Ovary (tissue), 9 donors: ENCODE data around the gene SLC4A2. TPM values are rescaled to one million over a fixed set of nuclear protein-coding genes. Genes with fewer than 3 reads are reported as not detected.
A peak's percentile ranks its signal among the peaks of the same experiment; 100 is the strongest.

Experiments
- DNase-seq, 5 donors: peaks; one replicate each; pipeline ENCODE4 v3.0.0-alpha.2; 2019 to 2020
- H3K27ac ChIP-seq, 2 donors: fragments of 200-600 bp; one replicate each; pipeline versions ENCODE4 v1.5.1 to v1.8.0; 2019 to 2022
- H3K27me3 ChIP-seq: fragments of 200-600 bp; one replicate; pipeline ENCODE4 v1.8.0; 2022
- H3K36me3 ChIP-seq: fragments of 200-600 bp; sonication (generic); one replicate; pipeline ENCODE4 v1.5.1; 2019
- H3K4me1 ChIP-seq: one replicate; pipeline ENCODE4 v1.8.1; 2013; ENCODE audit warnings: mild to moderate bottlenecking, moderate library complexity; ENCODE audit not compliant: insufficient read depth
- H3K4me3 ChIP-seq: fragments of 200-600 bp; sonication (generic); one replicate; pipeline ENCODE4 v1.5.1; 2017
- H3K9me3 ChIP-seq, 2 donors: fragments of 200-600 bp in 1 of 2; sonication (generic) in 1 of 2; one replicate each; pipeline versions ENCODE4 v1.5.1 to v1.8.1; 2013 to 2019; ENCODE audit warnings: mild to moderate bottlenecking in 1 of 2, moderate library complexity in 1 of 2
- EP300 ChIP-seq: sonication (generic); formaldehyde crosslinking; IDR thresholded peaks from one replicate; pipeline ENCODE4 v1.6.1; 2017; ENCODE audit warnings: antibody characterized with exemption
- POLR2A ChIP-seq: fragments of 450-650 bp; IDR thresholded peaks from one replicate; pipeline ENCODE4 v1.6.1; 2017; ENCODE audit warnings: antibody characterized with exemption, mild to moderate bottlenecking, moderate library complexity
- WGBS, 3 donors: extraction: QIAGEN DNeasy Blood & Tissue Kit in 1 of 3; methylation state at CpG; one replicate each; pipeline versions ENCODE4 v1.1.5 to v1.1.7; 2013 to 2017; 5-methylcytosine and 5-hydroxymethylcytosine counted together
- intact Hi-C, 4 donors: fragments of 100-400 bp; cut with DNase I; formaldehyde crosslinking; loops; one replicate each; pipeline versions ENCODE4 v1.11.0 to v1.15.1; 2022 to 2023
- polyA plus RNA-seq, 2 donors: library from polyadenylated mRNA; stranded (reverse); fragments of 200-250 nt in 1 of 2; fragments of 350-450 nt in 1 of 2; fragmentation: Illumina TruSeq in 1 of 2; extraction: RNeasy Lipid Tissue Mini Kit (QIAGEN cat#74804) in 1 of 2; gene quantifications; one replicate each; pipeline ENCODE4 v1.2.3, GENCODE V29; 2013 to 2014
- total RNA-seq, 7 donors: library from RNA; depleted of rRNA in 2 of 7; stranded (reverse); fragments of >200 nt in 2 of 7; fragmentation: NEBNext Ultra II Directional in 3 of 7; extraction: Animal tissue kit (Norgen Biotek cat#: 25700) in 3 of 7; gene quantifications; one replicate each; pipeline versions ENCODE4 v1.1.0 to v1.2.4, GENCODE V29; 2016 to 2023
- TF ChIP-seq, protein P1 (sequence below), 3 donors: fragments of 450-650 bp in 2 of 3; fragments of 200-600 bp in 1 of 3; IDR thresholded peaks; one replicate each; pipeline versions ENCODE4 v1.5.1 to v1.8.0; 2016 to 2022; ENCODE audit warnings: antibody characterized with exemption in 3 of 3, mild to moderate bottlenecking in 1 of 3
- donor health status: DM: no; HTN: no; CAD: no; lungs with moderate emphysema.
- donor health status: DM: no; HTN: no; CAD: no.
- donor health status: Bipolar disorder and iron deficiency.
- donor health status: DM: yes; HTN: yes; CAD: no.
- donor health status: DM: no; HTN: no; CAD: no.
- donor health status: DM: yes; HTN: yes; CAD: no.

The SLC4A2 gene
- total and polyA plus RNA-seq, 9 donors = 10.5 to 127 (median 94.3) TPM

DNA sequence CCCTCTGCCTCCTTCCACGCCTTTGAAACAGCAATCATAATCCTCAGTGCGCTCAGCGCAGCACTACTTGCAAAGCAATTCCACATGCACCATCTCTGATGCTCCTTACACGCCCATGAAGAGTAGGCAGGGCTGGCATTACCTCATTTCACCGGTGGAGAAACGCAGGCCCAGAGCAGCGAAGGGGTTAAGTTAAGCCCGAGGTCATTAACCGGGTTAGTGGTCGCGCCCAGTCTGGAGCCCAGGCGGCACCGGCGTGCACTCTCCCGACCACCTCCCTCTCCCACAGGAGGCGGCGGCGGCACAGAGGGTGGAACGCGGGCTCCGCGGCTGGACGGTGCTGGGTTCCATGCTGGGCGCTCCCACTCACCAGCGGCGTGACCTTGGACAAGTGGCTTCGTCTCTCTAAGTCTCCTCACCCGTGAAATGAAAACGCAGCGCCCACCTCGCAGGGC lies 20.7 kb downstream of the SLC4A2 start:
- peak overlapping the region; percentile 78 for H3K4me3 ChIP-seq
- TF ChIP-seq POLR2A = no peak
- TF ChIP-seq, protein P1, sequence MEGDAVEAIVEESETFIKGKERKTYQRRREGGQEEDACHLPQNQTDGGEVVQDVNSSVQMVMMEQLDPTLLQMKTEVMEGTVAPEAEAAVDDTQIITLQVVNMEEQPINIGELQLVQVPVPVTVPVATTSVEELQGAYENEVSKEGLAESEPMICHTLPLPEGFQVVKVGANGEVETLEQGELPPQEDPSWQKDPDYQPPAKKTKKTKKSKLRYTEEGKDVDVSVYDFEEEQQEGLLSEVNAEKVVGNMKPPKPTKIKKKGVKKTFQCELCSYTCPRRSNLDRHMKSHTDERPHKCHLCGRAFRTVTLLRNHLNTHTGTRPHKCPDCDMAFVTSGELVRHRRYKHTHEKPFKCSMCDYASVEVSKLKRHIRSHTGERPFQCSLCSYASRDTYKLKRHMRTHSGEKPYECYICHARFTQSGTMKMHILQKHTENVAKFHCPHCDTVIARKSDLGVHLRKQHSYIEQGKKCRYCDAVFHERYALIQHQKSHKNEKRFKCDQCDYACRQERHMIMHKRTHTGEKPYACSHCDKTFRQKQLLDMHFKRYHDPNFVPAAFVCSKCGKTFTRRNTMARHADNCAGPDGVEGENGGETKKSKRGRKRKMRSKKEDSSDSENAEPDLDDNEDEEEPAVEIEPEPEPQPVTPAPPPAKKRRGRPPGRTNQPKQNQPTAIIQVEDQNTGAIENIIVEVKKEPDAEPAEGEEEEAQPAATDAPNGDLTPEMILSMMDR (IDR thresholded peaks at IDR 0.05) = no peak
- no peak for TF ChIP-seq EP300
- H3K4me1 ChIP-seq = peaks cover 25% of the 10 kb centered on the region
- intact Hi-C loops = no loop called here
- peak overlapping the region; percentile 85 to 88 for H3K27ac ChIP-seq
- peak in 1 of 5 donors; percentile 38 for DNase-seq
- no peaks in the 10 kb centered on the region for H3K9me3 ChIP-seq
- H3K36me3 ChIP-seq = no peaks in the 10 kb centered on the region
- H3K27me3 ChIP-seq = no peaks in the 10 kb centered on the region
- 1% methylated on average over 25 to 31 of the region's 31 CpGs for WGBS, 3 donors

DNA sequence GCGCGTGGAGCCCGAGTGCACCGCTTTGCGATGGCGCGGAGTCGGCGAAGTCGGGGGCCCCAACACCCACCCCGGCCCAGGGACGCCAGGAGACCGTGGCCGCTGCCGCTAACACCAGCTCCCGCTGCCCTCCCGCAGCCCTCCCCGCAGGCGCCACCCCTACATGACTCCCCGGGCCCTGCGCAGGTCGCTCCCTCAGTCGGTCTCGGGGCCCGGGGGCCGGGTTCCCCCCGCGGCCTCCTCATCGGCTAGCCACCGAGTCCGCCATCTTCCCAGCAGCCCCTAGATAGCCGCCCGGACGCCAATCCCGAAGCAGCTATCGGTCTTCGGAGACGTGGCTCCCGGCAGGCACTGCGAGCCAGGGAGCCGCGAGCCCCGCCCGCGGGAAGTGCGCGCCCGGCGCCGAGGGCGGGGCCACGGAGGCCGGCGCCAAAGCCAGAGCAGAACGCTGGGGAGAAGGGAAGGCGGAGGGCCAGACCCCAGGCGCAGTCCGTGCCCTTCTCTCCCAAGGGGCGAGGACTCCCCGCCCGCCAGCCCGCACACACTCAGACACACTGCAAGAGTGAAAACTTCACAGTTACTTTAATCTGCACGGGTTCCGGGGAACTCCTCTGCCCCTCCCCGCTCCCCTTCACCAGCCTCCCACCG lies 21.3 kb downstream of the SLC4A2 start, which contains the start of gene FASTK:
Gene FASTK (minus strand): TSS at position 288 of the 648 bp plus-strand sequence. CDS start 43 bp downstream, at position 245.
- WGBS, 3 donors = 1% methylated on average over 61 to 66 of the region's 66 CpGs
- intact Hi-C loops = no loop called here
- no peaks in the 10 kb centered on the region for H3K36me3 ChIP-seq
- peak within 1 kb of the TSS; percentile 78 for H3K4me3 ChIP-seq
- TF ChIP-seq POLR2A = peak; percentile 44
- TF ChIP-seq EP300 = no peak
- TF ChIP-seq, protein P1 (IDR thresholded peaks at IDR 0.05) = peak in 1 of 3 donors; percentile 10
- no peaks in the 10 kb centered on the region for H3K27me3 ChIP-seq
- H3K4me1 ChIP-seq = peaks cover 28% of the 10 kb centered on the region
- H3K9me3 ChIP-seq = no peaks in the 10 kb centered on the region
- peak; percentile 88 to 92 (median 90) for DNase-seq
- peak within 1 kb of the TSS; percentile 85 to 88 for H3K27ac ChIP-seq

DNA sequence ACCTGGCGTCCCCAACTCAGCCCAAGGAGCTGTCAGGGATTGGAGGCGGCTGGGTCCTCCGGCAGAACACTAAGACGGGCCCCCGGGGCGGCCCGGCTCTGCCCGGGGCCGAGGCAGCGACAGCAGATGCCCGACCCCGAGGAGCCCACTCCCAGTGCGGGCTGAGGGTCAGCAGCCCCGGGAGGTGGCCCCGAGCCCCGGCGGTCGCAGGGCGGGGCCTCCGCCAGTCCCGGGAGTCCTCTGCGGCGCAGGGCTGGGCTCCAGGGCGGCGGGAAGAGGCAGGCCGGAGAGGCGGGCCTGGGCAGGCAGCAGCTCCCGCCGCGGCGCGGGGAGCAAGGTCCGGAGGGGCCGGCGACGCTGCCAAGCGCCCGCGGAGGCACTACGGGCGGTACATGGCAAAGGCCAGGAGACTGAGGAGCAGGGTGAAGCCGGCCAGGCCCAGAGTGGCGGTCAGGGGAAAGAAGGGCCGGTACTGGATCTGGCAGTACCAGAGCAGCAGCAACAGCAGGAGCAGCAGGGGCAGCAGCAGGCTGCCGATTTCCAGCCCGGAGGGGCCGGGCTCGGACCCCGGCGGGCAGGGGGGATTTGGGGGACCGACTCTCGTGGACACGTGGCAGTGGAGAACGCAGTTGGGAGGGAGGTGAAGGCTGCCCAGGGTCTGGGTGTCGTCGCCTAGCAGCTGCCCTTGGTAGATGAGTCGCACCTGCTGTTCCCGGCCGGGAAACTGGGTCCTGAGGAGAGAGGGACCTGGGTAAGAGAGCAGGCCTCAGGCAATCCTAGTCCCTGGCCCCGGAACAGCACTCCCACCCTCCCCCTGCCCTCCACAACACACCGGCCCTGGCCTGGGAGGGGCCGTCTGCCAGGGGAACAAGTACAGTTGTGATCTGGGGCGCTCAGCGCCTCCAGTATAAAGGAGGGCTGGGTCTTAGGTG lies 22.0 kb downstream of the SLC4A2 start:
- Histone ChIP-seq H3K4me1 (peaks cover 28% of the 10 kb centered on the region), H3K27ac (peak overlapping the region; percentile 85 to 88), H3K4me3 (peak overlapping the region; percentile 78), H3K9me3 (no peaks in the 10 kb centered on the region), H3K27me3 (no peaks in the 10 kb centered on the region), H3K36me3 (no peaks in the 10 kb centered on the region)
- intact Hi-C loops = loop anchor here in 1 of 4 donors (2.0 kb wide), 1 partner anchor 21 kb away; no protein-coding TSS in a partner anchor
- DNase-seq = peak in 4 of 5 donors; percentile 37 to 69 (median 59)
- 17 to 21% (median 20%) methylated on average over 53 to 64 of the region's 64 CpGs for WGBS, 3 donors
- TF ChIP-seq EP300 (no peak), POLR2A (no peak)
- TF ChIP-seq, protein P1 (IDR thresholded peaks at IDR 0.05) = no peak
